Neural progenitor cell (in vitro differentiated cells): ENCODE measurements around the gene CHD2.

ENCODE experiments used
- CTCF ChIP-seq: fragments of 200-600 bp; sonication (generic); IDR thresholded peaks from 2 replicates; pipeline ENCODE4 v1.5.1; 2017; ENCODE audit warnings: antibody characterized with exemption, mild to moderate bottlenecking
- EZH2 ChIP-seq: fragments of 200-600 bp; sonication (generic); IDR thresholded peaks from 2 replicates; pipeline ENCODE4 v1.6.1; 2017; ENCODE audit warnings: antibody characterized with exemption, mild to moderate bottlenecking, moderate library complexity
- EZH2phosphoT487 ChIP-seq: fragments of 200-600 bp; sonication (generic); IDR thresholded peaks from 2 replicates; pipeline ENCODE4 v1.6.1; 2017; ENCODE audit warnings: antibody characterized with exemption

GRCh38 chr15:93027413-93027812, 127.3 kb downstream of the CHD2 start:
- TF ChIP-seq CTCF (no peak), EZH2 (no peak), EZH2phosphoT487 (no peak)
